Measurements from ENCODE around the gene TBC1D19.

The TBC1D19 gene

DNA sequence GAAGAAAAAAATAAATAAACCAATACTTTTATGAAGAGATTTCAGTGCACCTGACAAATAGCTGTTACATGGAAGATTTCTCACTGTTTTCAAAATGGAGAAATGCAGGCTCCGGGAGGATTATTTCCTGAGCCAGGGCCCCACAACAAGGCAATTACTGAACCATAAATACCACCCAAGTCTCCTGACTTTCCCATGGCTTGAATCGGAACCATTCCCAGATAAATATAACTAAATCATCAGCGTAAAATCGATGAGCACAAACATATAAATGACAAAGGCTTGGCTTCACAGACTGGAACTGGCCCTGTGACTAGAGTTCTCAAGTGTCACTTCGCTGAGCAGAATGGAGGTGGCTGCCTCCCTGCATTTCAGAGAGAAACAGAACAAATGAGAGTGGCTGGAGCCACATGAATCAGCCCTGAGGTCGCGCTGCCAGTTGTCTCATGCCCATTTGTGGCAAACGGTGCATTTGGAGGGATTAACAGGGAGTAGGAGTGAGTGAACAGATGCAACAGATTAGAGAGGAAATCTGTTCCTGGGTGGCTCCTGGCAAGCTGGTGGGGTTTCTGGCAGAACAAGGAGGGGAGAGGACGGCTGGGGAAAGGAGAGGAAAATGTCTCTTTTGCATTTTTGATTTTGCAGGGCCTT, 219.5 kb downstream of the TBC1D19 start:
- TF ChIP-seq, protein P1, sequence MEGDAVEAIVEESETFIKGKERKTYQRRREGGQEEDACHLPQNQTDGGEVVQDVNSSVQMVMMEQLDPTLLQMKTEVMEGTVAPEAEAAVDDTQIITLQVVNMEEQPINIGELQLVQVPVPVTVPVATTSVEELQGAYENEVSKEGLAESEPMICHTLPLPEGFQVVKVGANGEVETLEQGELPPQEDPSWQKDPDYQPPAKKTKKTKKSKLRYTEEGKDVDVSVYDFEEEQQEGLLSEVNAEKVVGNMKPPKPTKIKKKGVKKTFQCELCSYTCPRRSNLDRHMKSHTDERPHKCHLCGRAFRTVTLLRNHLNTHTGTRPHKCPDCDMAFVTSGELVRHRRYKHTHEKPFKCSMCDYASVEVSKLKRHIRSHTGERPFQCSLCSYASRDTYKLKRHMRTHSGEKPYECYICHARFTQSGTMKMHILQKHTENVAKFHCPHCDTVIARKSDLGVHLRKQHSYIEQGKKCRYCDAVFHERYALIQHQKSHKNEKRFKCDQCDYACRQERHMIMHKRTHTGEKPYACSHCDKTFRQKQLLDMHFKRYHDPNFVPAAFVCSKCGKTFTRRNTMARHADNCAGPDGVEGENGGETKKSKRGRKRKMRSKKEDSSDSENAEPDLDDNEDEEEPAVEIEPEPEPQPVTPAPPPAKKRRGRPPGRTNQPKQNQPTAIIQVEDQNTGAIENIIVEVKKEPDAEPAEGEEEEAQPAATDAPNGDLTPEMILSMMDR (IDR thresholded peaks at IDR 0.05; ENCODE audit: low read depth, low read length, missing control alignments), result no peak
- no peak for DNase-seq (ENCODE audit: low read depth)

DNA sequence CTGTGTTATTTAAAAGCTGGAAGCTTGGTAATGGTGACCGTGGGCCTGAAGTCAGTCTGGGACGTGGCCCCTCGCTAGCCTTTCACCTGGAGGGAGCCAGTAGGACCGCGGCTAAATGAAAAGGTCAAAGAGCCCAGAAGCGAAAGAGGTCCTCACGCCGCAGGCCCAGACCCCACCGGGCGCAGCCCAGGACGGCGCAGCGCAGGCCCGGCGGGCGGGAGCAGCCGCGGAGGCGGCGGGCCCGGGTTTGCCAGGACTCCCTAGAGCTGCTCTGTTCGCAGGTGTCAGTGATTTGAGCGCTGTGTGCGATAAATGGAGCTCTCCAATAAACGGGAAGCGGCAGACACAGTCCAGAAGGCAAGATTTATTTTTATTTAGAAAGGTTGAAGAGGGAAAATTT, 220.6 kb downstream of the TBC1D19 start:
- DNase-seq (ENCODE audit: low read depth), result no peak
- TF ChIP-seq, protein P1 (IDR thresholded peaks at IDR 0.05; ENCODE audit: low read depth, low read length, missing control alignments), result no peak
- no peak overlapping the region for H3K4me3 ChIP-seq (ENCODE audit: low read depth, low read length)

More for the DNA sequence above, 219.5 kb downstream of the TBC1D19 start:
- no peak overlapping the region for H3K4me3 ChIP-seq (ENCODE audit: low read depth, low read length)

DNA sequence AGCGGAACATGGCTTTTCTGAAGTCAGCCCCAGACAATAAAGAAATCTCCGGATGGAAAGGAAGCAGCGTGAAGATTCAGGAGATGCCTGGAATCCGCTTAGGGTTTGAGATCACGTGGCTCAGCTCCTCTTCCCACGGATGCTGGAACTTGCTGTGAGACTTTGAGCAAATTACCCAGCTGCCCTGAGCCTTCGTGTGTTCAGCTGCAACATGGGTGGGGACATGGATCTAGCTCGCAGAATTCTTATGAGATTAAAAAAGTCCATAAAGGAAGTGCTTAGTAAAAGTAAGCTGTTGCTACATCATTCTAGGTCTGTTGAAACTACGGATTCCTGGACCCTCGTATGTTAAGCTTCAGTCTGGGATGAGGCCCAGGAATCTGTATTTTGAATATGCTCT, 221.0 kb downstream of the TBC1D19 start:
- DNase-seq (ENCODE audit: low read depth), result no peak
- TF ChIP-seq, protein P1 (IDR thresholded peaks at IDR 0.05; ENCODE audit: low read depth, low read length, missing control alignments), result no peak
- H3K4me3 ChIP-seq (ENCODE audit: low read depth, low read length), result no peak overlapping the region
